Measurements from ENCODE around the gene SMARCC2.
"Not testable (repeated sequence)": the region's sequence is repeated elsewhere in the genome, so short reads cannot be mapped to it uniquely, and the experiment has no call there.

Gene SMARCC2

DNA sequence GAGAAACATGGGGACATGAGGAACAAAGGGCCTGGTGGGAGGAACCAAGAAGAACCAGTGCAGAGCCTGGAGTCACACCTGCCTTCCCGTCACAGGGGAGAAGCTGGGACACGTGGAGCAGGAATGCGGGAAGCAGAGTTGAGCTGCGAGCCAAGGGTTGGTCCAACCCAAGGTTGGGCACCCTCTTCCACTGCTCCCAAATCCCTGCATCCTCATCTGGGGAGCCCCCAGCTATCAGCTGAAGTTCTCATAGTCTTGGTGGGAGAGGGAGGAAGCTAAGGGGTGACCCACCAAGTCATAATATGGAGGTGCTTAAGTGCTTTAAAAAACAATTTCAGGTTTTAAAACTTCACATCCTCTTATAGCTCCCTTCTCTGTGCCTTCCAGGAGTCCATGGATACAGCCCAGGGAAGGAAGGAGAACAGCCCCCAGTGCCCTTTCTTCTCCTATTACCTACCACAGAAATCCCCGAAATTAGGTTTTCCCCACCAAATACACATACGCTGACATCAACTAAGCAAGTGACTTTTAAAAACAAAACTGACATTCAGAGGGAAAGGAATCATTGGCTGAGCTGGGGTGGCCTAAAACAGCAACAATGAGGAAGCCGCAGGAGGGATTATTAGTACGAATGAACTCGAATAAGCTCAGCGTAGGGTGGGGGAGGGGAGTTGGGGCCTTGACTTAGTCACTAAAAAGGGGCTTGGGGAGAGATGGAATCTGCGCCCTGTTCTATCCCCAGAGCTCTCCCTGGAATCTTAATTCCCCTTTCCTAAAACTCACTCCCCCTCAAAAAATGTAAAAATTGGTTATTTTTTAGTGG is 26.6 kb downstream of the SMARCC2 start:
- DNase-seq, result no peak

DNA sequence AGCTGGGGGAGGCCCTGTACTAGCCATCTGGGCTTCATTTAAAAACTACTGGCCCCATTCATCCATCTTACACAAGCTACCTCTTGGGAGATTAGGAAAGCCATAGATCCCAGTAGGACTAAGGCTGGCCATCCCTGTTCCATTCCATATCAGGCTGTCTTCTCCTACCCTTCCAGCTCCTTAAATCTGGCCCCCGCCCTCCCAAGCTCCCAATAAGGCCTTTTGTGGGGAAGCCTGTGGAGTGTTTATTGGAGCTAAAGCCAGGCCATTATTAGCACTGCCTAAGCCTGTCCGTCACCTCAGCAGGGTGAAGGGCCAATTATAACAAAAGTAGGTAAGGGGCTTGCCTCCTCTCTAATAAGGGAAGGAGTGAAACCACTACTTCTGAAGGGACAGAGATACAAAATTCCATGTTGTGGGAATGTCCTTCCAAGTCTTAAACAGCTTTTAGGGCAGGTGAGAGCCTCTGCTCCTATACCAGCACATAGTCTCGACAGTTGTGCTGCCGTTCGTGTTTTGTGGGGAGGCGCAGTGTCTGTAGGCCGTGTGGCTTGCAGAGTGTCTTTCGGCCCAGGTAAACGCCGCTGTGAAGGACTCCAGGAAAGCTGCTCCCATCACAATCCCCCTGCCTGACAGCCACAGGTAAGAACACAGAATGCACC is 27.5 kb downstream of the SMARCC2 start:
- DNase-seq, result no peak

DNA sequence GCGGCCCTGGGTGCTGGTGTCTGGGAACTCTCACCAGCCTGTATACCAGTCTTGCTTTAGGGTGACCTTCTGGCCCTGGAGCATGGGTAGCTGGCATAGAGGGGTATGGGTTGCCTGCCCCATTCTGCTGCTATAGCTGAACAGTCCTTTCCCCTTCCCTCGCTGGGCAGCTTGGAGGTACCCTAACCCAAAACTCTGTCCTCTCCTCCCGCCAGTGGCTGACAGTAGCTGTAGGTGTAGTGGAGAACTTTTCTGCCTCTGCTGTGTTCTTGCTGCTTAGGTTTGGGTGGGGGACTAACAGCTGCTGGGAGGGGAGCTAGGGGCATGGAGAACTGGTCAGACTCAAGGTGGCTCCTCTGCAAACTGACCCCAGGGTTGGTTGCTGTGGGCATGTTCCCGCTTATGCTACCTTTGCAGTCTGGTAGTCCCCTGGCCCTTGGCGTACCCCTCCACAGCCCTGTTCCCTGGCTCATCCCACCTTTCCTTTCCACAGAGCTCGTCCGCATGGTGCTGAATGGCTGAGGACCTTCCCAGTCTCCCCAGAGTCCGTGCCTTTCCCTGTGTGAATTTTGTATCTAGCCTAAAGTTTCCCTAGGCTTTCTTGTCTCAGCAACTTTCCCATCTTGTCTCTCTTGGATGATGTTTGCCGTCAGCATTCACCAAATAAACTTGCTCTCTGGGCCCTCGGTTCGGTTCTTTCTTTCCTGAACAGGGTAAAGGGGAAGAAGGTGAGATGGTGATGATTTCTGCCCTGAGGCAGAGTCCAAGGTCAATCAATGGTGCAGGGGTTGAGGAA is 28.2 kb downstream of the SMARCC2 start:
- DNase-seq, result no peak

DNA sequence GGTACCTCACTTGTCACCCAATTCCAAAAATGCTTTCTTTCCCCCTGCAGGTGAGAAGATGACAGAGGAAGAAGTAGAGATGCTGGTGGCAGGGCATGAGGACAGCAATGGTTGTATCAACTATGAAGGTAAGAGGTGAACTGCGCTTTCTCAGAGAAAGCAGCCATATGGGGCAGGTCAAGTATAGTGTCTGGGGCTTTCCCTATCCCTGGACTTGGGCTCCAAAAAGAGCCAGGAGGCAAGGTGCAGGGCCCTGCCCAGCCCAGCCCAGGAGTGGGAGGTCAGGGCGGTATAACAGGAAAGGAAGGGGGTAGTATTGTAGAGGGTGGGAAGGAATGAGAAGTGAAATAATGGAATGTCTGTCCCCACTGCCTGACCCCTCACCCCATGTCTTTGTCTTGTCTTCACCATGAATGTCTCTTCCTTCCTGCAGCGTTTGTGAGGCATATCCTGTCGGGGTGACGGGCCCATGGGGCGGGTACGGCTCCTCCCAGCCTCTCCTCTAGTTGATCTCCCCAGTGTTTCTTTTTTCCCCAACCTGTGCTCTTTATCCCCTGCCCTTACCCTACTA is 29.0 kb downstream of the SMARCC2 start:
- peak; percentile 39 to 66 (median 57) for DNase-seq

DNA sequence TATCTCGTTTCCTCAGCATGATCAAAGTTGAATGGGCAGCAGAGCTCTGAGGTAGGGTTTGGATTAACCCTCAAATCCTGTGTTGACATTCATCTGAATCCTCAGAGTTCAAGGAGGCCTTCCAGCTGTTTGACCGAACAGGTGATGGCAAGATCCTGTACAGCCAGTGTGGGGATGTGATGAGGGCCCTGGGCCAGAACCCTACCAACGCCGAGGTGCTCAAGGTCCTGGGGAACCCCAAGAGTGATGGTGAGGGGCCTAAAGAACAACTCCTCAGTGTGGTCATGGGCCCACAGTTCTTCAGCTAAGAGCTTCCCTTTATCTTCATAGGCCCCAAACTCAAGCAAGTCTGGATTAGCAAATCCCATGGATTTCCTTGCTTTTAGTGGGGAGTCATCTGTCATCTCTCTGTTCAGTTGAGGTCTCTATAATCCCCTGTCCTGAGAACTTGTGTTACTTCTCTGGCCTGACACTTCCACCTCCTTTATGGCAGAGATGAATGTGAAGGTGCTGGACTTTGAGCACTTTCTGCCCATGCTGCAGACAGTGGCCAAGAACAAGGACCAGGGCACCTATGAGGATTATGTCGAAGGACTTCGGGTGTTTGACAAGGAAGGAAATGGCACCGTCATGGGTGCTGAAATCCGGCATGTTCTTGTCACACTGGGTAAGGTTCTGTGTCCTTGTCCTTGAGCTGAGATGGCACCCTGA is 29.6 kb downstream of the SMARCC2 start:
- no peak for DNase-seq

DNA sequence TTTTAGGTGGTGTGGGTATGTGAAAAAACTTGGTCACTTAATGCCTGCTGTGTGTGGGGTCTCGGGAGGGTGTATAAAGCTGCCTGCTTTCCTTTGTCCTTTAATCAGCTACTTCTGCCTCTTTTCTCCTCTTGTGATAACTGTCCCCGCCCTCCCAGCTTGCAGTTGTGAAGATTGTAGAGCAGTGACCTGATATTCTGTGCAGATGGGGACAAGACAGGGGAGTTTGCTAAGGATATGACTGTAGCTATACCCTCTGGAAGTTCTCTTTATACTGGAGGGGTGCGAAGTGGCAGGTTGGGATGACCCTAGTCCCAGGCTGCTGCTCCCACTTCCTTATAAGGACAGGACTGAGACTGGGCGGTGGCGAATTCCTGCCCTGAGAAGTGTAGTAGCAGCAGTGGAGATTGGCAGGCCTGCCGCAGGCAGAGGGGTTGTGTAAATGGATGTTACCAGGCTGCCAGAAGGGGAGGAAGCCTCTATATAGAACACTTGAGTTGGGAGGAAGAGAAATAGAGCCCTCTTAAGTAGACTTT is 30.3 kb downstream of the SMARCC2 start:
- DNase-seq, result peak in 4 of 6 experiments; percentile 5 to 48 (median 30)

DNA sequence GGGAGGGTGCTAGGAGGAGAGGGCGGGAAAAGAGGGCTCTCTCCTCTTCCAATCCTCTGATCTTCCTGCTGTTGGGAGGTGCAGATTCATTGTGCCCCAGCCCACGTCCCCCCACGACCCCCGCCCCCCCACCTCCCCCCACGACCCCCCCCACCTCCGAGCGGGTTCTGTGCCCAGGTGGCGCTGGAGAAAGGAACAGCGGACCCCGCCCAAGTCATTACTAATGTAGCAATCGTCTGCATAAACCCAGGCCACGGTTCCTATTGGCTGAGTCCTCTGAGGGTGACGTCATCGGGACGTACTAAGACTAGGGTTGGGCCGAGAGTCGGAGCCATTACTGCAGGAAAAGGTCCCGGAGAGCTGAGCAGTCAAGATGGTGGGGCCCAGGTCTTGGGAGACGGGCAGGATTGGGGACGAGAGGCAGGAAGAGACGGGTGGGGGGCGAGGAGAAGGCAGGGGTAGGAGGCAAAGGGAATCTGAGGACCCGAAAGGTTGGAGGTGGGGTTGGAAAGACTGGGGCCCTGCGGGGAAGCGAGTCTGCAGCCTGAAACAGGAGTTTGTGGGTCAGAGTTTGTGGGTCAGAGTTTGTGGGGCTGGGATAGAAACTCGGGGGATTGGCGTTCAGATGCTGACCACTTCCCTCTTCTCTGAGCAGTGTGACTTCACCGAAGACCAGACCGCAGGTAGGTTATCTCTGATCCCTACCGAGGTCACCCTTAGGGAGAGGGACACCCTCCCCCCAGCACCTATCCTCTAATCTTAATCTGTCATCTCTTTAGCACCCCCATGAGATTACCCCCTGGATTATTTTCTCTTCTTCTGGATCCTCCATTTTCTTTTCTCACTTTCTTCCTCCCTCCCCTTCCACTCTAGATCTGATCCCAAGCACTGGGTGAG is 31.0 kb downstream of the SMARCC2 start, which contains the start of gene MYL6:
Gene MYL6 (plus strand): TSS at position 331 of the 897 bp plus-strand sequence. CDS start 43 bp downstream, at position 374.
- peak; percentile 80 to 93 (median 89) for DNase-seq

DNA sequence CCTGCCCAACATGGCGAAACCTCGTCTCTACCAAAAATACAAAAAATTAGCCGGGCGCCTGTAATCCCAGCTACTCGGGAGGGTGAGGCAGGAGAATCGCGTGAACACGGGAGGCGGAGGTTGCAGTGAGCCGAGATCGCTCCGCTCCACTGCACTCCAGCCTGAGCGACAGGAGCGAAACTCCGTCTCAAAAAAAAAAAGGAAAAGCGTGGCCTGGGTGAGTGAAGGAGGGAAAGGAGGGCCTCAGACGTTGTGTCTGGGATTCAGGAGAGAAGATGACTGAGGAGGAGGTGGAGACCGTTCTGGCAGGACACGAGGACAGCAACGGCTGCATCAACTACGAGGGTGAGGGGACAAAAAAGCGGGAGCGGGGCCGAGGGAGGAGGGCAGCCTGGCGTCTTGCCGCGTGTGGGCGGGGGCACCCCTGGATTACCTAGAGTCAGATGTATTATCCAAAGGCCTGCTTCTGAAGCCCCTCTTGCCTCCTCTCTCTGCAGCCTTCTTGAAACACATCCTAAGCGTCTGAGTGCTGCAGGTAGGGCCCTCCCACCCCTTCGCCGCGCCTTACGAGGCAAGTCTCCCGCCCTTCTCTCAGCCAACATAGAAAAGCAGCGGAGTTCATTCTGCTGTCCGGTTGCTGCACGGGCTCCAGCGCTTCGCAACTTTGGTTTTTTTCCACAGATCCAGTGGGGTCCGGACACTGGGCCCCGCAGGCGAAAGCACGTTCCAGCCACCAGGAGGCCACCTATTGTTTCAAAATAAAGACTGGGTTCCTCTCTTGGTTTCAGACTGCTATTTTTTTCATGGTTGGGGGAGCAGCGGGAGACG is 31.9 kb downstream of the SMARCC2 start:
- peak in 5 of 6 experiments; percentile 43 to 83 (median 73) for DNase-seq

DNA sequence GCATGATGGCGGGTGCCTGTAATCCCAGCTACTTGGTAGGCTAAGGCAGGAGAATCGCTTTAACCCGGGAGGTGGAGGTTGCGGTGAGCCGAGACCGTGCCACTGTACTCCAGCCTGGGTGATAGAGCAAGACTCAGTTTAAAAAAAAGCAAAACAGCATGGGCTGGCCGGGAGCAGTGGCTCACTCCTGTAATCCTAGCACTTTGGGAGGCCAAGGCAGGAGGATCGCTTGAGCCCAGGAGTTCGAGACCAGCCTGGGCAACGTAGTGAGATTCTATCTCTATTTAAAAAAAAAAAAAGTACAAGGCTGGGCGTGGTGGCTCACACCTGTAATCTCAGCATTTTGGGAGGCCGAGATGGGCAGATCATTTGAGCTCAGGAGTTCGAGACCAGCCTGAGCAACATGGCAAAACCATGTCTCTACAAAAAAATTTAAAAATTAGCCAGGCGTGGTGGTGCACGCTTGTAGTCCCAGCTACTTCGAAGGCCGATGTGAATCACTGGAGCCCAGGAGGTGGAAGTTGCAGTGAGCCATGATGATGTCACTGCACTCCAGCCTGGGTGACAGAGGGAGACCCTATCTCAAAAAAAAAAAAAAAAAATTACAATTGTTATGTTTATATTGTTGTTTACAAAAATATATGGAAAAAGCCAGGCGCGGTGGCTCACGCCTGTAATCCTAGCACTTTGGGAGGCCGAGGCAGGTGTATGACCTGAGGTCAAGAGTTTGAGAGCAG is 32.7 kb downstream of the SMARCC2 start:
- not testable (repeated sequence) for DNase-seq

DNA sequence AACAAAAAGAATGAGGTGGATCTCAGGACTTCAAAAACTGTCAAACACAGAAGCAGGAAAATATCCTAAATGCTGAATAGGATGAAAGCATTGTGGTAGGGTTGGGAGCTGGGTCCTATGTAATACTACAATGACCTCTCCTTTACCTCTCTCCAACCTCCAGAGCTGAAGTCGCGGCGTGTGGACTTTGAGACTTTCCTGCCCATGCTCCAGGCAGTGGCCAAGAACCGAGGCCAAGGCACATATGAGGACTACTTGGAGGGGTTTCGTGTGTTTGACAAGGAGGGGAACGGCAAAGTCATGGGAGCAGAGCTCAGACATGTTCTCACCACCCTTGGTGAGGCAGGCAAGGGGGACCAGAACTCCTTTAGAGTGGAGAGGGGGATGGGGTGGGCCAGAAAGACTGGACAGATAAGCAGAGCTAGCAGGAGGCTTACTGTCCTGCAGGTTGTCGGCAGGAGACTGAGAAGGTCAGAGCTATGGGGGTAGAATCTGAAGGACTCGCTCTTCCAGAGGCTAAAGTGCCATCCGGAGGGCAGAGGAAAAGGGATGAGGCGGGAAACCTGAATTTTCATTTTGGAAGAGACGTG is 33.9 kb downstream of the SMARCC2 start:
- DNase-seq, result no peak

DNA sequence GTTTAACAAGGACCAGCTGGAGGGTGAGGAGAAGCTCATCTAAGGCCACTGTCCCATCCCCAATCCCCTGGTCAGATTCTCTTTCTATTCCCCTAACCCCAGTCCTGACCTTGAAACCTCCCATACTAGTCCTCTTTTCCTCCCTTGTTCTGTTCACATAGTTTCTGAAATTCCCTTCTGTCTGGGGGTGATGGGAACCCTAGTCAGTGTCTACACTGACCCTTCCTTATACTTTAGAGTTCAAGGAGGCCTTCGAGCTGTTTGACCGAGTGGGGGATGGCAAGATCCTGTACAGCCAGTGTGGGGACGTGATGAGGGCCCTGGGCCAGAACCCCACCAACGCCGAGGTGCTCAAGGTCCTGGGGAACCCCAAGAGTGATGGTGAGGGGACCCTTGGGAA is 34.5 kb downstream of the SMARCC2 start:
- no peak for DNase-seq

DNA sequence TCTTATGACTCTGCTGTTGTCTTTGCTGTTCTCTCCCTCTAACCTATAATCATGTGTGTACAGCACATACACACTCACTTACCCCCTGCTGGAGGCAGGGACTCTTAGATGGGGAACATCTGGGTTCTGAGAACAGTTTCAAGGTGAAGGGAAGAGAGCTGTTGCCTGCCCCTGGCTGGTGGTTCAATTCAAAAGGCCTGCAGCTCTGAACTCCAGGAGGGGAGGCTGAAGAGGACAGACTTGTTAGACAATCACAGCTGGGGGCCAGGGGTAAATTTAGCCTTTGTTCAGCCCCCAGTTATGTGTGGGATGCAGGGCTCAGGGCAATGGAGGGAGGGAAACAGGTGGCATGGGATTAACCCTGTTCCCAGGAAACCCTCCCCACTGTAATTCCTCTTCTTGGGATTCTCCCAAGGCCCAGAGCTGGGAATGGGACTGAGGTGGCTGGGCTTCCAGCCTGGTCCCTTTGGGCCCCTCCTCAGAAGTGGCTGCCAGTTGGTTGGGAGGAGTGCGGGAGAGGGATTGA is 35.0 kb downstream of the SMARCC2 start:
- DNase-seq, result no peak

DNA sequence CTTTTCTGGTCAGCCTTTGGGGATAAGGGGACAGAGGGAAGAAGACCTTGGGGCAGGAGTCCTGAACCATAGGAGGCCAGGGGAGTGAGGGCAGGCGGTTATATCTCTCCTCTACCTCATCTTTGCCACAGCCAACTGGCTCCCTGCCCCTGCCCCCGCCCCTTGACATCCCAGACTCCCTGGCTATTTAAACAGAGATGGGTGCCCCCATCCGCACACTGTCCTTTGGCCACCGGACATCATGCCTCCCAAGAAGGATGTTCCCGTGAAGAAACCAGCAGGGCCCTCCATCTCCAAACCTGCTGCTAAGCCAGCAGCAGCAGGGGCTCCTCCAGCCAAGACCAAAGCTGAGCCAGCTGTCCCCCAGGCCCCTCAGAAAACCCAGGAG is 35.6 kb downstream of the SMARCC2 start:
- DNase-seq, result no peak

DNA sequence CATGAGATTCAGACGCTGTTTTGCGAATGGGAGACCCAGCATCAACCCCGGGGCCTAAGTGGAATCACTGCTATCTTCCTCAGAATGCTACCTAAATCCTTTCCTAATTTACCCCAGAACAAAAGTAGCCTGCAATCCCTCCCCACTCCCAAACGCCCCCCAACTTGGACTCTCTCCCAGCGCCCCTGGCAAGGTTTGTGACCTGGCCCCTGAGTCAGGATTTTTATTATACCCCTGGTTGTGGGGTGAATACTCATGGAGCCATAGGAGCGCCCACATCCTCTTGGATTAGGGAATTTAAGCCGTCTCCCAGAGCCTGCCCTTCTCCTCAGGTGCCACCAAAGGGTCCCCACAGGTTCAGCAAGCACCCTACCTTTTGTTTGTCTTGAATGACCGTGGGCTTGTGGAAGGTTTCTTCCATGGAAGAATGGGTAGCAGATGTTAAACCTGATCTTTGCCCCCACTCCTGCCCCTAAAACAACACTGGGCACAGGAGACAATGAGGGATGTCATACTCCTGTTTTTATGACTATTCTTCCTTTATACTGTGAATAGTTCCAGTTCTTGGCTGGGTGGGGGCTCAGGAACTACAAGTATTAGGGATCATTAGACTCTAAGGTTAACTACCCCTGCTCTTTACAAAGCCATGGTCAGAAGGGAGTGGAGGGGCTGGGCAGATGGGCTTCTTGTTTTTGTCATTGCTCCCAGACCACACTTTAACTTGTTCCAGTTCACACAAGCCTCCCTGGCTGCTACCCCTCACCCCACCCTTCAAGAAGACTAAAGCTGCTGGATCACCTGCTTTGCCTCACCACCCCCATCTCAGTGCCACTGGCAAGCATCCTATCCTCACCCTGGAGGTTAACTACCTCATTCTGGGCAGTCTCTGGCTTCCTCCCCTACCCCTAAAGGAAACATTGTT is 36.3 kb downstream of the SMARCC2 start:
- no peak for DNase-seq

DNA sequence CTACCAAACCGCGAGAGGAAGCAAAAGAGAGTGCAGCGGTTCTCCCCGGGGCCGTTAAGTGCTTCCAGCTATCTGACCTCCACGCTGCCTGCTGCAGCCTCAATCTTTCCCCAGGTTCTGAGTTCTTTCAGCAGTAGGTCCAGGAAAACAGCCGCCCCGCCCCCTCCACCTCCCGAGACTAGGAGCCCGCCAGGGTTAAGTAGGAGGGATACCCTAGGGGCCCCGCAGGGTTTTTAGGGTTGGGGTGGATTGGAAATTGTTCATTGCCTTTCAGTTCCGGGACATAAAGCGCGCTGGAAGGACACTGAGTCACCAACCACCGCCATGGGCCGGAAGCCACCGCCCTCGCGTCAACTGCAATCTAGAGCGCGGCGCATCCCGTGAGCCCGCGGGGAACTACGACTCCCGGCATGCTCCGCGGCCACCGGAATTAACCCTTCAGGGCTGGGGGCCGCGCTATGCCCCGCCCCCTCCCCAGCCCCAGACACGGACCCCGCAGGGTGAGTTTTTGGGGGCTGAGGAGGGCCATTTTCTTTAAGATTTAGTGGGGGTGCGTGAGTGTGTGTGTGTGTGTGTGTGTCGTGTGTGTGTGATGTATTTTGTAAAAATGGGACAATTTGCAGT is 37.0 kb downstream of the SMARCC2 start, which contains the start of gene MYL6B:
Gene MYL6B (plus strand): TSS at position 456 of the 624 bp plus-strand sequence. CDS start 1,332 bp downstream, outside the sequence.
- peak; percentile 74 to 87 (median 84) for DNase-seq

DNA sequence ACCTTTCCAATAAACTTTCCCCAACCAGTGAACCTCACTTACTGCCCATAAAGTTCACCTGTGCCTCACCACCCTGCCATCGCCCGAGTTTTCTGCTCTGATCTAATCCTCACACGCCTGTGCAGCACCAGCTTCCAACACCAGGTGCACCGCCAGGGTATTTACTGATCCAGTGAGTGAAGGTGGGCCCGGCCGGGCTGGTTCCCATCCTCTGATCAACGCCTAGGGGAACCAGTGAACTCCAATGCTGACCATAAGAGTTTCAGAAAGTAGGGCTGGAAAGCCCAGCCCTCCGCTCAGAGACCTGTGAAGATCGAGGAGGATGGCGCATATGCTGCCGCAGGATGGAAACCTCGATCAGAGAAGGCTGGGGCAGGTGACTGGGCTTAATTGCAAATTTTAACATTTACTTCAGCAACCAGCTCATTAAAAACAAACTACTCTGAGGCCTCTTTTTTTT is 37.6 kb downstream of the SMARCC2 start:
- DNase-seq, result peak; percentile 30 to 84 (median 70)

DNA sequence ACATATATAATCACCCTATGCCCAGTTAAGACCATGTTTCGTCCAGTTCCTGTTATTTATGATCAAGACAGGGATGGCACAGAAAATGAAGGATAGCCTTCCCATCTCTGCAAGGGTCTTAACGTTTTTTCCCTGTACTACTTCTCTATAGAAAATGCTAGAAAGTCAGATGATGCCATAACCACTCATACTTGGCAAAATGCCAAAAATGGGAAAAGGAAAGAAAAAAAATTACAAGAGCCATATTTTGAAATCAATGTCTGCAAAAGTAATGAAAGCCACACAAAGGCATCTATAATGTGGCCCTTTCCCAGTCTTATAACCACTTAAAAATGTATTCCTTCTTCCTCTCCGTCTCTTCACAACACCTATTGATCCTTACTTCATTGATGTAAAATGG is 38.7 kb downstream of the SMARCC2 start:
- DNase-seq, result peak in 2 of 6 experiments; percentile 13 to 20
